GM12801 (cell line): ENCODE data around the gene ADAMTS17.

Source experiments
- CTCF ChIP-seq: IDR thresholded peaks from one replicate; pipeline ENCODE4 v1.5.1; 2011; ENCODE audit warnings: control low read depth; ENCODE audit not compliant: insufficient read length; ENCODE audit errors: extremely low read depth

Gene ADAMTS17

GRCh38 chr15:100052716-100053473 is 288.9 kb downstream of the ADAMTS17 start:
- no peak for TF ChIP-seq CTCF

GRCh38 chr15:100050877-100051786 is 290.6 kb downstream of the ADAMTS17 start:
- TF ChIP-seq CTCF: no peak

GRCh38 chr15:100049936-100050876 is 291.6 kb downstream of the ADAMTS17 start:
- TF ChIP-seq CTCF: no peak

GRCh38 chr15:100049483-100049882 is 292.3 kb downstream of the ADAMTS17 start:
- TF ChIP-seq CTCF: no peak

- TF ChIP-seq CTCF: no peak
These were observed 293.0 kb downstream of the ADAMTS17 start for GRCh38 chr15:100048736-100049135.

- TF ChIP-seq CTCF: no peak
These were observed 298.1 kb downstream of the ADAMTS17 start for GRCh38 chr15:100043692-100044091.
